Measurements from ENCODE around the gene MPRIP. TPM values are rescaled to one million over a fixed set of nuclear protein-coding genes. Genes with fewer than 3 reads are reported as not detected.

MPRIP gene
- total and polyA plus RNA-seq, 2 donors (not counting 1 experiment from before 2014, with no cell fraction given) = 130 to 299 TPM

- no peaks in the 10 kb centered on the region for H3K79me2 ChIP-seq (ENCODE audit: control insufficient read depth, insufficient read depth, low read length)
- DNase-seq (no peak), ATAC-seq (ENCODE audit: low read depth) (no peak)
- no peaks in the 10 kb centered on the region for H3K4me1 ChIP-seq (ENCODE audit: control insufficient read depth in 2 of 2, insufficient read depth in 2 of 2, low read length in 2 of 2)
- H3K27ac Mint-ChIP-seq = no peak overlapping the region
- H3K4me3 ChIP-seq (ENCODE audit: control extremely low read depth in 1 of 5, extremely low read depth in 1 of 5, insufficient read depth in 1 of 5, low read depth in 2 of 5, low read length in 4 of 5) = no peak overlapping the region
- H3K4me3 Mint-ChIP-seq = no peak overlapping the region
- no peak overlapping the region for H2AFZ ChIP-seq (ENCODE audit: insufficient read depth, low read depth, low read length, poor library complexity, severe bottlenecking)
- peaks cover 1% of the 10 kb centered on the region for H3K4me1 Mint-ChIP-seq
- H3K4me2 ChIP-seq (replicated peaks; ENCODE audit: low read depth, low read length, poor library complexity, severe bottlenecking) = no peak overlapping the region
- no peak overlapping the region for H3K9ac ChIP-seq (ENCODE audit: low read length)
- CTCF ChIA-PET = interaction anchor here (1.5 kb wide), 1 partner anchor 18 kb away, joined by 3 read pairs; no protein-coding TSS in a partner anchor
- intact Hi-C loops (cut with micrococcal nuclease) = loop anchor here (10.0 kb wide), 1 partner anchor 174 kb away; no protein-coding TSS in a partner anchor
- no peaks in the 10 kb centered on the region for H3K27me3 ChIP-seq (replicated peaks in 1 of 4; ENCODE audit: control extremely low read depth in 1 of 4, control insufficient read depth in 3 of 4, insufficient read depth in 4 of 4, low read length in 3 of 4)
- H3K9me3 ChIP-seq (ENCODE audit: control extremely low read depth in 1 of 3, control insufficient read depth in 2 of 3, insufficient read depth in 1 of 3, low read length in 2 of 3) = no peaks in the 10 kb centered on the region
- POLR2A ChIA-PET = no interaction called here
- H4K20me1 ChIP-seq (ENCODE audit: control insufficient read depth, insufficient read depth, low read length, poor library complexity, severe bottlenecking) = peaks cover 12% of the 10 kb centered on the region
- no peaks in the 10 kb centered on the region for H3K27me3 Mint-ChIP-seq
- H3K27ac ChIP-seq (ENCODE audit: low read length in 2 of 2) = no peak overlapping the region
- H3K9me3 Mint-ChIP-seq (ENCODE audit: insufficient read depth) = no peaks in the 10 kb centered on the region
- WGBS (ENCODE audit: insufficient coverage) = 95% methylated on average over 5 of the region's 5 CpGs
- no peak for TF ChIP-seq CTCF (IDR thresholded peaks at IDR 0.05)
- TF ChIP-seq EZH2 (IDR thresholded peaks at IDR 0.05; ENCODE audit: borderline replicate concordance, insufficient read depth, low read depth, low read length, poor library complexity, severe bottlenecking) = no peak
- H3K36me3 ChIP-seq (replicated peaks in 1 of 2; ENCODE audit: control extremely low read depth in 1 of 2, control insufficient read depth in 1 of 2, extremely low read depth in 1 of 2, insufficient read depth in 2 of 2, low read length in 1 of 2) = peaks cover 0 to 89% of the 10 kb centered on the region in 2 experiments
These were observed 98.3 kb downstream of the MPRIP start for GRCh38 chr17:17140590-17140980.

- Histone ChIP-seq H2AFZ (ENCODE audit: insufficient read depth, low read depth, low read length, poor library complexity, severe bottlenecking) (no peak overlapping the region), H3K4me3 (ENCODE audit: control extremely low read depth in 1 of 5, extremely low read depth in 1 of 5, insufficient read depth in 1 of 5, low read depth in 2 of 5, low read length in 4 of 5) (no peak overlapping the region), H3K27me3 (replicated peaks in 1 of 4; ENCODE audit: control extremely low read depth in 1 of 4, control insufficient read depth in 3 of 4, insufficient read depth in 4 of 4, low read length in 3 of 4) (no peaks in the 10 kb centered on the region), H3K27ac (ENCODE audit: low read length in 2 of 2) (no peak overlapping the region), H4K20me1 (ENCODE audit: control insufficient read depth, insufficient read depth, low read length, poor library complexity, severe bottlenecking) (peaks cover 5% of the 10 kb centered on the region), H3K79me2 (ENCODE audit: control insufficient read depth, insufficient read depth, low read length) (no peaks in the 10 kb centered on the region), H3K9me3 (ENCODE audit: control extremely low read depth in 1 of 3, control insufficient read depth in 2 of 3, insufficient read depth in 1 of 3, low read length in 2 of 3) (no peaks in the 10 kb centered on the region), H3K4me2 (replicated peaks; ENCODE audit: low read depth, low read length, poor library complexity, severe bottlenecking) (no peak overlapping the region), H3K4me1 (ENCODE audit: control insufficient read depth in 2 of 2, insufficient read depth in 2 of 2, low read length in 2 of 2) (no peaks in the 10 kb centered on the region), H3K36me3 (replicated peaks in 1 of 2; ENCODE audit: control extremely low read depth in 1 of 2, control insufficient read depth in 1 of 2, extremely low read depth in 1 of 2, insufficient read depth in 2 of 2, low read length in 1 of 2) (peaks cover 0 to 89% of the 10 kb centered on the region in 2 experiments), H3K9ac (ENCODE audit: low read length) (no peak overlapping the region)
- Mint-ChIP-seq H3K27ac (no peak overlapping the region), H3K4me3 (no peak overlapping the region), H3K27me3 (no peaks in the 10 kb centered on the region), H3K9me3 (ENCODE audit: insufficient read depth) (no peaks in the 10 kb centered on the region), H3K4me1 (peaks cover 1% of the 10 kb centered on the region)
- ChIA-PET POLR2A (no interaction called here), CTCF (interaction anchor here (0.9 to 1.5 kb wide), 3 partner anchors 19 to 141 kb away, joined by 3 to 7 read pairs (median 3); no protein-coding TSS in a partner anchor)
- 88% methylated on average over 12 of the region's 12 CpGs for WGBS (ENCODE audit: insufficient coverage)
- intact Hi-C loops (cut with micrococcal nuclease) = loop anchor here (10.0 kb wide), 1 partner anchor 174 kb away; no protein-coding TSS in a partner anchor
- no peak for TF ChIP-seq EZH2 (IDR thresholded peaks at IDR 0.05; ENCODE audit: borderline replicate concordance, insufficient read depth, low read depth, low read length, poor library complexity, severe bottlenecking)
- no peak for TF ChIP-seq CTCF (IDR thresholded peaks at IDR 0.05)
- ATAC-seq (ENCODE audit: low read depth) = no peak
- no peak for DNase-seq
These were observed 99.0 kb downstream of the MPRIP start for GRCh38 chr17:17141279-17141678.
